IMR-90 (cell line): Measurements from ENCODE around the gene R3HDM2. TPM values are rescaled to one million over a fixed set of nuclear protein-coding genes. Genes with fewer than 3 reads are reported as not detected.

Experiments used
- ATAC-seq: fragments of 200-7000 bp; cut with Tn5 transposase; 2 replicates; pipeline ENCODE4 v1.9.1; 2020; ENCODE audit warnings: low read depth, mild to moderate bottlenecking, moderate library complexity
- BruUV-seq: library from RNA; stranded (reverse); fragments of 400-500 nt; replicated peaks from 2 replicates; lab custom pipeline; 2021; lab: Mats Ljungman, UMichigan
- CTCF ChIA-PET: fragments of 300-600 bp; formaldehyde crosslinking; extraction: SDS; loops from one replicate; lab custom pipeline; 2021; ENCODE audit warnings: antibody characterized with exemption; lab: Yijun Ruan, JAX
- POLR2A ChIA-PET: fragments of 300-600 bp; sonication (Branson Sonifier 250); formaldehyde crosslinking; loops from one replicate; lab custom pipeline; 2022; ENCODE audit warnings: antibody characterized with exemption; ENCODE audit not compliant: unreplicated experiment; lab: Charles Lee
- DNase-seq: peaks from one replicate; pipeline ENCODE4 v3.0.0; 2013
- H2AFZ ChIP-seq: replicated peaks from 2 replicates; pipeline ENCODE3; 2013; ENCODE audit warnings: low read length, mild to moderate bottlenecking; ENCODE audit not compliant: poor library complexity
- H2AK5ac ChIP-seq: 2 replicates; pipeline ENCODE4 v1.6.1; 2013; ENCODE audit warnings: low read depth, low read length, inconsistent platforms
- H2AK9ac ChIP-seq: replicated peaks from 2 replicates; pipeline ENCODE3; 2013; ENCODE audit warnings: mild to moderate bottlenecking, low read depth, low read length, moderate library complexity; ENCODE audit not compliant: poor library complexity
- H2BK120ac ChIP-seq: 2 replicates; pipeline ENCODE4 v1.6.1; 2013; ENCODE audit warnings: low read depth, low read length, inconsistent platforms
- H2BK15ac ChIP-seq: 3 replicates; pipeline ENCODE4 v1.6.1; 2013; ENCODE audit warnings: low read depth, low read length, inconsistent platforms
- H2BK20ac ChIP-seq: 2 replicates; pipeline ENCODE4 v1.6.1; 2013; ENCODE audit warnings: low read depth, mild to moderate bottlenecking, inconsistent platforms, low read length, moderate library complexity
- H2BK5ac ChIP-seq: 2 replicates; pipeline ENCODE4 v1.6.1; 2013; ENCODE audit warnings: mild to moderate bottlenecking, low read depth, low read length, inconsistent platforms; ENCODE audit not compliant: poor library complexity, severe bottlenecking
- H3K14ac ChIP-seq: replicated peaks from 2 replicates; pipeline ENCODE4 v1.6.1; 2013; ENCODE audit warnings: low read depth, low read length, inconsistent platforms
- H3K18ac ChIP-seq: 2 replicates; pipeline ENCODE4 v1.6.1; 2013; ENCODE audit warnings: low read depth, low read length, control low read depth
- H3K23ac ChIP-seq: 2 replicates; pipeline ENCODE4 v1.6.1; 2013; ENCODE audit warnings: low read depth, low read length, inconsistent platforms
- H3K27ac ChIP-seq: 2 replicates; pipeline ENCODE4 v1.5.1; 2013; ENCODE audit warnings: mild to moderate bottlenecking, control low read depth, low read length; ENCODE audit not compliant: insufficient read depth
- H3K27me3 ChIP-seq: 2 replicates; pipeline ENCODE4 v1.6.1; 2013; ENCODE audit warnings: low read length; ENCODE audit not compliant: control insufficient read depth, insufficient read depth
- H3K36me3 ChIP-seq: 2 replicates; pipeline ENCODE4 v1.6.1; 2013; ENCODE audit warnings: low read length, mixed read lengths; ENCODE audit not compliant: control insufficient read depth, insufficient read depth
- H3K4ac ChIP-seq: 2 replicates; pipeline ENCODE4 v1.6.1; 2013; ENCODE audit warnings: low read depth, low read length, inconsistent platforms
- H3K4me1 ChIP-seq: 2 replicates; pipeline ENCODE4 v1.6.1; 2013; ENCODE audit warnings: low read length, mixed read lengths; ENCODE audit not compliant: control insufficient read depth, insufficient read depth
- H3K4me2 ChIP-seq: 2 replicates; pipeline ENCODE4 v1.6.1; 2013; ENCODE audit warnings: low read depth, mild to moderate bottlenecking, control low read depth, low read length, moderate library complexity
- H3K4me3 ChIP-seq: 2 replicates; pipeline ENCODE4 v1.5.1; 2013; ENCODE audit warnings: low read depth, mild to moderate bottlenecking, control low read depth, low read length, moderate library complexity; ENCODE audit not compliant: insufficient read depth
- H3K56ac ChIP-seq: 2 replicates; pipeline ENCODE4 v1.6.1; 2013; ENCODE audit warnings: low read length, inconsistent platforms; ENCODE audit not compliant: insufficient read depth; ENCODE audit errors: extremely low read depth
- H3K79me1 ChIP-seq, 2 experiments: 2 replicates each; pipeline ENCODE4 v1.6.1; 2013; ENCODE audit warnings: low read length in 2 of 2, inconsistent platforms in 1 of 2, low read depth in 1 of 2
- H3K9ac ChIP-seq: 2 replicates; pipeline ENCODE4 v1.6.1; 2013; ENCODE audit warnings: low read depth, low read length, control low read depth
- H3K9me1 ChIP-seq: 2 replicates; pipeline ENCODE4 v1.6.1; 2013; ENCODE audit warnings: low read length, inconsistent platforms; ENCODE audit not compliant: insufficient read depth
- H3K9me3 ChIP-seq: 2 replicates; pipeline ENCODE4 v1.6.1; 2013; ENCODE audit warnings: low read length; ENCODE audit not compliant: control insufficient read depth, insufficient read depth
- H4K20me1 ChIP-seq: 2 replicates; pipeline ENCODE4 v1.6.1; 2013; ENCODE audit warnings: low read length, inconsistent platforms; ENCODE audit not compliant: insufficient read depth
- H4K5ac ChIP-seq: 2 replicates; pipeline ENCODE4 v1.6.1; 2013; ENCODE audit warnings: mild to moderate bottlenecking, low read depth, low read length, control low read depth
- H4K8ac ChIP-seq, 2 experiments: 2 replicates each; pipeline ENCODE4 v1.6.1; 2013; ENCODE audit warnings: low read depth in 2 of 2, low read length in 2 of 2, control low read depth in 1 of 2, inconsistent platforms in 1 of 2
- H4K91ac ChIP-seq: 2 replicates; pipeline ENCODE4 v1.6.1; 2013; ENCODE audit warnings: low read depth, low read length, inconsistent platforms; ENCODE audit not compliant: insufficient read depth
- CHD1 ChIP-seq: IDR thresholded peaks from 2 replicates; pipeline ENCODE4 v1.6.1; 2012; ENCODE audit warnings: low read depth, low read length, improper control_type of control experiment
- NFE2L2 ChIP-seq: fragments of 150-350 bp; IDR thresholded peaks from 2 replicates; pipeline ENCODE4 v1.6.1; 2016; ENCODE audit warnings: low read depth, mild to moderate bottlenecking, low read length
- RCOR1 ChIP-seq: IDR thresholded peaks from 2 replicates; pipeline ENCODE4 v1.6.1; 2012; ENCODE audit warnings: mild to moderate bottlenecking, low read length, improper control_type of control experiment; ENCODE audit not compliant: insufficient replicate concordance
- RFX5 ChIP-seq: IDR thresholded peaks from 2 replicates; pipeline ENCODE4 v1.8.0; 2012; ENCODE audit warnings: low read depth, mild to moderate bottlenecking, low read length, moderate library complexity
- SMC3 ChIP-seq: fragments of 150-350 bp; IDR thresholded peaks from 2 replicates; pipeline ENCODE4 v1.6.1; 2016; ENCODE audit warnings: low read depth, mild to moderate bottlenecking, antibody characterized with exemption, low read length, moderate library complexity
- WGBS, 2 experiments: methylation state at CpG; one replicate each; pipeline versions ENCODE4 v1.1.5 to v1.1.7; 2013; ENCODE audit warnings: missing lambda C conversion rate in 2 of 2; ENCODE audit not compliant: insufficient read length in 1 of 2; ENCODE audit errors: extremely low coverage in 2 of 2; 5-methylcytosine and 5-hydroxymethylcytosine counted together
- dilution Hi-C: fragments of 300-500 bp; cut with HindIII; formaldehyde crosslinking; loops from one replicate; pipeline ENCODE4 v1.14.3; 2018; ENCODE audit warnings: low sequenced_read_pairs; ENCODE audit not compliant: unreplicated experiment
- in situ Hi-C: fragments of 300-500 bp; cut with MboI; formaldehyde crosslinking; loops from 3 replicates; pipeline ENCODE4 v1.14.3; 2019; ENCODE audit warnings: low sequenced_read_pairs, inconsistent platforms, mixed read lengths
- intact Hi-C: fragments of 100-400 bp; cut with micrococcal nuclease; formaldehyde crosslinking; loops from 2 replicates; pipeline ENCODE4 v1.10.0; 2022
- polyA plus RNA-seq, 3 experiments: library from polyadenylated mRNA; depleted of rRNA; stranded (reverse); fragments of >200 nt; gene quantifications; 2 replicates each; pipeline ENCODE4 v1.2.3, GENCODE V29; 2012; ENCODE audit warnings: low replicate concordance in 1 of 3
- total RNA-seq: library from RNA; depleted of rRNA; stranded (reverse); fragments of >200 nt; gene quantifications from 2 replicates; pipeline ENCODE4 v1.2.3, GENCODE V29; 2012
- TF ChIP-seq, protein P1 (sequence below): fragments of 150-350 bp; IDR thresholded peaks from 2 replicates; pipeline ENCODE4 v1.6.1; 2016; ENCODE audit warnings: low read depth, mild to moderate bottlenecking, low read length, moderate library complexity, borderline replicate concordance

The R3HDM2 gene
- total and polyA plus RNA-seq, 2 of the 4 experiments (the other 2 are of a cell fraction), result 7.5 to 28.4 TPM

- Histone ChIP-seq H3K56ac (no peak overlapping the region), H3K9me1 (no peaks in the 10 kb centered on the region), H3K4me1 (no peaks in the 10 kb centered on the region; the same call in 1 of the 2 replicates), H3K27me3 (no peaks in the 10 kb centered on the region), H3K4me3 (no peak overlapping the region), H3K14ac (no peak overlapping the region), H2BK15ac (no peak overlapping the region), H4K8ac (no peak overlapping the region), H2BK120ac (no peak overlapping the region), H2AK5ac (no peak overlapping the region), H3K4me2 (no peak overlapping the region), H3K79me1 (no peaks in the 10 kb centered on the region; a peak in 1 of 4 replicates), H3K27ac (no peak overlapping the region), H2BK5ac (no peak overlapping the region), H4K20me1 (no peaks in the 10 kb centered on the region), H2BK20ac (no peak overlapping the region), H3K9ac (no peak overlapping the region), H3K4ac (no peak overlapping the region), H2AK9ac (no peak overlapping the region), H3K36me3 (peaks cover 23% of the 10 kb centered on the region), H4K91ac (no peak overlapping the region), H3K9me3 (no peaks in the 10 kb centered on the region), H3K18ac (no peak overlapping the region), H2AFZ (no peak overlapping the region), H4K5ac (no peak overlapping the region), H3K23ac (no peak overlapping the region)
- DNase-seq (no peak), ATAC-seq (no peak)
- no CpG with 5 or more reads among the region's 3 CpGs for WGBS, 2 experiments
- in situ Hi-C loops (no loop called here), dilution Hi-C loops (no loop called here), intact Hi-C loops (no loop called here)
- TF ChIP-seq, protein P1, sequence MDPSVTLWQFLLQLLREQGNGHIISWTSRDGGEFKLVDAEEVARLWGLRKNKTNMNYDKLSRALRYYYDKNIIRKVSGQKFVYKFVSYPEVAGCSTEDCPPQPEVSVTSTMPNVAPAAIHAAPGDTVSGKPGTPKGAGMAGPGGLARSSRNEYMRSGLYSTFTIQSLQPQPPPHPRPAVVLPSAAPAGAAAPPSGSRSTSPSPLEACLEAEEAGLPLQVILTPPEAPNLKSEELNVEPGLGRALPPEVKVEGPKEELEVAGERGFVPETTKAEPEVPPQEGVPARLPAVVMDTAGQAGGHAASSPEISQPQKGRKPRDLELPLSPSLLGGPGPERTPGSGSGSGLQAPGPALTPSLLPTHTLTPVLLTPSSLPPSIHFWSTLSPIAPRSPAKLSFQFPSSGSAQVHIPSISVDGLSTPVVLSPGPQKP, result no peak
- no peak for TF ChIP-seq RFX5
- TF ChIP-seq NFE2L2, result no peak
- TF ChIP-seq RCOR1, result no peak
- TF ChIP-seq CHD1, result no peak
- TF ChIP-seq SMC3, result no peak
- no TSS peak for BruUV-seq
- CTCF ChIA-PET, result interaction anchor here (1.4 to 1.8 kb wide), 3 partner anchors 151 to 158 kb away, joined by 5 to 7 read pairs (median 5); partner anchors contain the start of gene INHBE
- POLR2A ChIA-PET, result no interaction called here
These were observed 129.8 kb downstream of the R3HDM2 start for GRCh38 chr12:57300961-57301584.
